Right renal cortex interstitium (tissue), 3 donors: ENCODE results near the gene KIAA0232. TPM values are rescaled to one million over a fixed set of nuclear protein-coding genes. Genes with fewer than 3 reads are reported as not detected.

Experiments used
- DNase-seq, 3 donors: peaks; one replicate each; pipeline ENCODE4 v3.0.0-alpha.2; 2013; ENCODE audit warnings: low read depth in 3 of 3, low spot score in 2 of 3
- polyA plus RNA-seq, 3 donors: library from polyadenylated mRNA; unstranded; fragments of 120-200 nt; gene quantifications; one replicate each; pipeline ENCODE4 v1.2.1, GENCODE V29; 2013; ENCODE audit not compliant: insufficient read length in 3 of 3

KIAA0232 gene, protein sequence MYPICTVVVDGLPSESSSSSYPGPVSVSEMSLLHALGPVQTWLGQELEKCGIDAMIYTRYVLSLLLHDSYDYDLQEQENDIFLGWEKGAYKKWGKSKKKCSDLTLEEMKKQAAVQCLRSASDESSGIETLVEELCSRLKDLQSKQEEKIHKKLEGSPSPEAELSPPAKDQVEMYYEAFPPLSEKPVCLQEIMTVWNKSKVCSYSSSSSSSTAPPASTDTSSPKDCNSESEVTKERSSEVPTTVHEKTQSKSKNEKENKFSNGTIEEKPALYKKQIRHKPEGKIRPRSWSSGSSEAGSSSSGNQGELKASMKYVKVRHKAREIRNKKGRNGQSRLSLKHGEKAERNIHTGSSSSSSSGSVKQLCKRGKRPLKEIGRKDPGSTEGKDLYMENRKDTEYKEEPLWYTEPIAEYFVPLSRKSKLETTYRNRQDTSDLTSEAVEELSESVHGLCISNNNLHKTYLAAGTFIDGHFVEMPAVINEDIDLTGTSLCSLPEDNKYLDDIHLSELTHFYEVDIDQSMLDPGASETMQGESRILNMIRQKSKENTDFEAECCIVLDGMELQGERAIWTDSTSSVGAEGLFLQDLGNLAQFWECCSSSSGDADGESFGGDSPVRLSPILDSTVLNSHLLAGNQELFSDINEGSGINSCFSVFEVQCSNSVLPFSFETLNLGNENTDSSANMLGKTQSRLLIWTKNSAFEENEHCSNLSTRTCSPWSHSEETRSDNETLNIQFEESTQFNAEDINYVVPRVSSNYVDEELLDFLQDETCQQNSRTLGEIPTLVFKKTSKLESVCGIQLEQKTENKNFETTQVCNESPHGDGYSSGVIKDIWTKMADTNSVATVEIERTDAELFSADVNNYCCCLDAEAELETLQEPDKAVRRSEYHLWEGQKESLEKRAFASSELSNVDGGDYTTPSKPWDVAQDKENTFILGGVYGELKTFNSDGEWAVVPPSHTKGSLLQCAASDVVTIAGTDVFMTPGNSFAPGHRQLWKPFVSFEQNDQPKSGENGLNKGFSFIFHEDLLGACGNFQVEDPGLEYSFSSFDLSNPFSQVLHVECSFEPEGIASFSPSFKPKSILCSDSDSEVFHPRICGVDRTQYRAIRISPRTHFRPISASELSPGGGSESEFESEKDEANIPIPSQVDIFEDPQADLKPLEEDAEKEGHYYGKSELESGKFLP (N-terminal part only)
- 10 to 100 TPM; 43.9 to 46.6 (median 45.8) TPM for polyA plus RNA-seq

DNA sequence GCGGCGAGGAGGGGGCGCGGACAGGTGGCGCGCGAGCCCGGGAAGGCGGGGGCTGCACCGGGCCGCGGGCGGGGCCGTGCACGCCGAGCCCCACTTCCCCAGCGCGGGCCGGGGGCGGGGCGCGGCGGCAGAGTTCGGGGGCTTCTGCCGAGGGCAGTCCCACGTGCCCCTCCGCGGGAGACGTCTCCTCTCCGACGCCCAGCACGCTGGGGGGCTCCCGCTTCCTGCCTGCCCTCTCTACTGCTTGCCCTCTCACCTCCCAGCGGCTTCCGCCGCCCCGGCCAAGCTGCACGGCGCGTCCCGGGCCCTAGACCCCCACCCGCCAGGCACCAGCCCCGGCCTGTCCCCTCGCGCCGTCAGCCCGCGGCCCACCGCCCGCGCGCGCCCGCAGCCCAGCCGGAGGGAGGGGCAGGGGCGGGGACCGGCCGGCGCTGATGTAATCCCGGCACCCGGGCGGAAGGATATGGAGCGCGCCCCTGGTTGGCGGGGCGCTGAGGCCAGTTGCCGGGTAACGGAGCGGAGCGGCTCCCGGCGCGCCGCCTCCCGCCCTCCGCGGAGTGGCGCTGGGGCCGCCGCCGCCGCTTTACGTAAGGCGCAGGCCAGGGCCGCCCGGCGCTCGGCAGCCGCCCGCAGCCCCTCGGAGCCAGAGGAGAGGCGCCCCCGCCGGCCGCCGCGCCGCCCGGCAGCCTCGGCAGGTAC is at the start of gene KIAA0232:
Gene KIAA0232, plus strand, starts transcription at position 581 of the 699 bp plus-strand sequence. CDS start 41,727 bp downstream, outside the sequence.
- DNase-seq: peak in 2 of 3 donors; percentile 85 to 88

DNA sequence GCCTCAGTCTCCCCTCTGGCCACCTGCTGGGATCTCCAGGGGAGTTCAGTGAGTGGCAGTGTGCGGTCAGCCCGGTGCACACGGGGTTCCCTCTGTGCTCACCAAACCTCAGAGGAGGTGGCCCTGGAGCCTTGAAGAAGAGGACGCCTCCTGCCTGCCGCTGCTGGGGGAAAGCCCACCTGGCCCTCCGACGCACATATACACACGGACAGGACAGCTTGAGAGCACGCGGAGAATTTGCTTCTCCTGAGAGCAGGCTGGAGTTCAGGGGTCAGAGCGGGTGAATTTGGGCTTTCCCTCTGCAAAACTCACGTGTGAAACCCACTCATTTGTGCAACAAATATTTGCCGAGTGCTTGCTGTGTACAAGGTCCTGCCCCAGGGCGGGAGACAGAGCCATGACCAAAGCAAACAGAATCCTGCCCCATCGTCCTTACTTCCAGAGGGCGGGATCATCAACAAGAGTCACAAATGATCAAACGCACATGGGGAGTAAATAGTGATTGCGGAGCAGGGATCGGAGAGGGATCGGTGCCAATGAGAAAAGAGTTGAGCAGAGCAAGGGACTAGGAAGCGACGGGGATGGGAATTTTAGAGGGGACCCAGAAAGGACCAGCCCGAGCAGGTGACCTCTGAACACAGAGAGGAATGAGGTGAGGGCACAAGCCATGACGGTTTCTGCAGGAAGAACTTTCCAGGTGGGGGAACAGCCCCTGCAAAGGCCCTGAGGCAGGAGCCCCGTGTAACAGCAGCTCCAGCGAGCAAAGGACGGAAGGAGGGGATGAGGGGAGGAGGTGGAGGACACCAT is 49.0 kb upstream of the KIAA0232 start:
- DNase-seq: no peak

DNA sequence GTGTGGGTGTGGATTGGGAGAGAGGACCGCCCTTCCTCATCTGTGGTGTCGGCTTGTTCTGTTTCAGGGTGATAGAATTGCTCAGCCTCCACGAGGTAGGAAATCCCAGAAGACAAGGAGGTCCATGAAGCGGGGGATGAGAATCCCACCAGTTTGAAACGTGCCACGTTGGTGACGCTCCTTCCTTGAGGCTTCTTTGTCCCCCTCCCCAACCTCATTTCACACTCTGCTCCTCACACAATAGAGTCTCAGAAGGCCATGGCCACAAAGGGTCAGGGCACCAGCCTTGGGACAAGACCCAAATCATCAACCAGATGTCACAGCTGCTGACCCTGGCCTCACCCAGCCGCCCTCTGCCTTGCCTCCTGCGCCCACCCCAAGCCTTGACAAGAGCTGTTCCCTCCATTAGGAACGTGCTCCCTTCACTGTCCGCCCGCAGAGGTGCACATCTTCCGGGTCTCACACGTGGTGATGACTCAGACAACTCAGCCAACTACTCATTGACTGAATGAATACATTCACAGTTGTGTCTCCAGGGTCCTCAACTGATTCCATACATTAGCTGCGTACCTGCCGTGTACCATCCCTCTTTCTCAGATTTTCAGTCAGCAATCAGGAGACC is 48.3 kb upstream of the KIAA0232 start:
- DNase-seq: no peak

DNA sequence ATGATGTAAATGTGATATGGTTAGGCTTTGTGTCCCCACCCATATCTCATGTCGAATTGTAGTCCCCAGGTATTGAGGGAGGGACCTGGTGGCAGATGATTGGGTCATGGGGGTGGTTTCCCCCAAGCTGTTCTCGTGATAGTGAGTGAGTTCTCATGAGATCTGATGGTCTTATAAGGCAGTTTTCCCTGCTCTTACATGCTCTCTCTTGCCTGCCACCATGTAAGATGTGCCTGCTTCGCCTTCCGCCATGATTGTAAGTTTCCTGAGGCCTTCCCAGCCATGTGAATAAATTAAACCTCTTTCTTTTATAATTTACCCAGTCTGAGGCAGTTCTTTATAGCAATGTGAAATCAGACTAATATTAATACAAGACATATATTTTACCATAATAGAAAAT is 42.6 kb upstream of the KIAA0232 start:
- no peak for DNase-seq

DNA sequence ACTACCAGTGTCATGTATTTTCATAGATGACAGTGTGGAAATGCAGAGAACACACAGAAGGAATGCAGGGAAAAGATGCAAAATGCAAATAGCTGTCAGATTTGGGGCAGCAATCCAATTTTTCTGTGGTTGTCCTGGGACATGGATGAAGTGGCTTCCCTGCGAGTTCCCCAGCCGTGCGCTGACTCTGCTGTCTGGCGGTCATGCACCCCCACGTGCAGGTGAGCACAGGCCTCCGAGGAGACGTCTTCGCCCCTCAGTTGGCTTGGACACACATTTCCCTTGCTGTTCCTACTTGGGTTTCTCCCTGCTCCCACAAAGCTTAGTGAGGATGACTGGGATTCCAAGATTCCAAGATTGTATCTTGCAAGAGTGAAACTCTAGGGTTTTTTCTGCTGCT is 42.2 kb upstream of the KIAA0232 start:
- no peak for DNase-seq

DNA sequence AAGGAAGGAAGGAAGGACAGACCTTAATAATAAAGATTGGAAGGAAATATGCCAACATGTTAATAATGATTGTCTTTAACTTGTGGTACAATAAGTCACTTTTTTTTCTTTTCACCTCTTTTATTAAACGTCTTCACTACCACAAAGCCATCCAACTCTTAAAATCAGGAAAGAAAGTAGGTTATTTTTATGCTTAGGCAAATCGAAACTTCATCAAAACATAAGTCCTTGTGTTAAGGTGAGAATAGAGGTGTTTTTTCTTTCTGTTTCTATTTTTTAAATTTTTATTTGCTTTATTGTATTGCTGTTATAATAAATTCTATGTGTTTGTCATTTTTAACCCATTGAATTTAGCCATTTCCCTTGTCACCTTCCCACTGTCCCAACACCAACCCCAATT is 40.0 kb upstream of the KIAA0232 start:
- no peak for DNase-seq

DNA sequence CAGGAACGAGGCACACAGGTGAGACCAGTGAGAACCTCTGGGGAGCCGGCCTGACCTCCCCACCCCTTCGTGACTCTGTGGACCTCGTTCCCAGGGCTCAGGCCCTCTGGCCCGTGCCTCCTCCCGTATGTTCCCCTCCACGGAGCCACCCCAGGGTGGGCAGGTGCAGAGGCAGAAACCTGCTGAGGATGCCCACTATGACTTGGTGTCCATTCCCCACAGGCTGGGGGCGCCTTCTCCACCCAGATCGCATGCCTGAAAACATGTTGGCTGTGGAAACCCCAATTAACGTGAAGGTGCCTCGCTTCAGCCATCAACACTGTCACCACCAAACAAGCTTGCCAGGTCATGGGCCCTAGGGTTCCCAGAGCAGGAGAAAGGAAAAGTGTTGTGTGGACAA is 39.5 kb upstream of the KIAA0232 start:
- DNase-seq: no peak

DNA sequence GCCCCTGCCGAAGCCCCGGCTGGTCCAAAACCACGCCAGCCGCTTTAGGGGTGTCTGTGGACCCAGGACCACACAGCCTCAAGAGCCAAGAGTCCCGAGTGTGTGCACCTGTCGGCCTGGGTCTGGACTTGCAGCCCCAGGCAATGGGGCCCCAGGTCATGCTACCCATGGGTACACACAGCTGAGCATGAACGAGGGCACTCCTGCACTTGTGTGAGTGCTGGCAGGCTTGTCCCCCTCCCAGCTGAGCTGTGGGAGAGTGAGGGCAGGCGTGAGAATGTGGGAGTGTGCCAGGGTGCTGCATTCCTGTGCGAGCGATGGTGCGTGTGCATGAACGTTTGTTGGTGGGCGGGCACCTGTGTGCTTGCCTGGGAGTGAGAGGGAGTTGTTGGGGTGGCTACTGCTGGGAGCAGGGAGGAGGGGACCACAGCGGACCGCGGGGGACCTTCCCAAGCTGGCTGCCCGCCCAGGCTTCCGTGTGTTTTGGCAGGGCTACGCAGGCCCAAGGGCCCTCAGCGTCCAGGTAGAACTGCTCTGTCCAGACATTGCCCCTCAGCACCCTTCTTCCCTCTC is 35.7 kb upstream of the KIAA0232 start:
- DNase-seq: peak; percentile 23 to 62 (median 49)

DNA sequence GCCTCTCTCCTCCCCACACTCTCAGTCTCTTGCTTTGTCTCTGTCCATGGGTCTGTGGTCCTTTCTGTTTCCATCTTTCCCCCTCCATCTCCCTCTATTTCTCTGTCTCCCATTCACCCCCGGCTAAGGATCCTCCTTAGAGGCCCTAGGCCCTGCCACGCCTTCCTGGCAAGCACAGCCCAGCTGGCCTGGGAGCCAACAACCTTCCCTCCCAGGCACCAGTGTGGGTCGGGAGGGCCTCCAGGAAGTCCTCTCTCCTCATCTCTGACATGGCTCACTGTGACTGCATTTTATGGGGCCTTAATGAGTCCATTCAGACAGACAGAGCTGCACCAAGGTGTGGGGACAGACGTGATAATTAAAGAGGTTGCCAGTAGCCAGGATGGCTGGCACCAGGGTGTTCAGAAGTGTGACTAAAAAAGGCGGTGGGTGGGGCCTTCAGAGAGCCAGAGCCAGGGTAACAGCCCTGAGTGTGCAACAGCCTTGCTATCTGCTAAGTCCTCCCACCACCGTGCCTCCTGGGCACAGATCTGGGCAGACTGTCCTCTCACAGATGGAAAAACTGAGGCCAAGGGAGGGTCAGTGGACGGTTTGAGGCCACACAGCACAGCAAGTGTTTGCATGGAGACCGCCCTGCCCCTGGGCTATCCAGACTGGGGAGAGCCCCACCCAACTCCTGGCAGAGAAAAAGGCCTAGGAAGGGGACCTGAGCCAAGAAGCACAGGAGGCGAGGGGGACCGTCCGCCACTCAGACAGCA is 35.1 kb upstream of the KIAA0232 start:
- DNase-seq: no peak

DNA sequence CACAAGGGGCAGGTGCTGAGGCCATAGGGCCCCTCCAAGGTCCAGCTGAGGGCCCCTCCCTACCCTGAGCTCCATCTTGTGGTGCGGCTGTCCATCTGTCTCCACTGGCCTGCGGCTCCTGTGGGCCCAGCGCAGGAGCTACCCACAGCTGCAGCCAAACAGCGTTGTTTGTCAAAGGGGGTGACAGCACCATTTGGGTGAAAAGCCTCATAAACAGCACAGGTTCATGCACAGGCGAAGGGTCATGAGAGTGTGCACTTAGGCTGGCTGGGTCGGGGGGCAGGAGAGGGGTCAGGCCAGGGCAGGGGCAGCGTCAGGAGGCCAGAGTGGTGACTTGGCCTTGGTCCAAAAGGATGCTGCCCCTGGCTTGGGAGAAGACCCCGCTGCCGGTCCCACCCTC is 34.2 kb upstream of the KIAA0232 start:
- DNase-seq: no peak

DNA sequence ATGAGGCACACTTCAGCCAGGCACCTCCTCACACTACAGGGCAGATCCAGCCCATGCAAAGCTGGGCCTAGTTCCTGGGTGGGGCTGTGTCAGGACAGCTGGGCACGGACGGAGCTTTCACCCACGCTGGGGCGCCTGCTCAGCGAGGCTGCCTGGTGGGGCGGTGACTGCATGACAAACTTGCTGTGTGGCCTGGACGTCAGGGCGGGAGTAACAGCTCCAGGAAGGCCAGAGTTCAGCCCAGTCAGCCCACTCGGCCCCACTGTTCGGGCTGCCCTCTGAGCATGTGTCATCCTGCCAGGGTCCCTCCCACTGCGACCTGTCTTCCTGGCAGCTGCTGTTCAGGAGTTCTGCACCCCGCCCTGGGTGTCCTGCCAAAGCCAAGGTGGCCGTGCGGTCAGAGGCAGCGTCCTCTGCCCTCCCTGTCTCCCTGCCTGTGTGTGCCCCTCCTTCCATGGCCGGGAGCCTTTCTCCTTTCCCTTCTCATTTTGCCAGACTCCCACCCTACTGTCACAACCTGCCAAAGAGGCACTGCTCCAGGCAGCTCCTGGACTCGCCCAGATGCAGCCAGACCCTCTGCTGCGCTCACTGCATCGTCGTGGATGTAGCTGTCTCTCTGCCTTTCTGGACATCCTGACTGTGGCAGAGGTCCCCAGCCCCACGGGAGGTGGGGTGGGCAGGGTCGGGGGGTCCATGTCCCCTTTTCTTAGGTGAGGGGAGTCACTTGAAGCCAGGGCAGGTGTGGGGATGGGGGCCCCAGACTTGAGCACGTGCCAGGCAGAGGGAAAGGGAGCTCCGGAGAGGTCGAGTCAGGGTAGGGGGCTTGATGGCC is 33.0 kb upstream of the KIAA0232 start:
- no peak for DNase-seq

DNA sequence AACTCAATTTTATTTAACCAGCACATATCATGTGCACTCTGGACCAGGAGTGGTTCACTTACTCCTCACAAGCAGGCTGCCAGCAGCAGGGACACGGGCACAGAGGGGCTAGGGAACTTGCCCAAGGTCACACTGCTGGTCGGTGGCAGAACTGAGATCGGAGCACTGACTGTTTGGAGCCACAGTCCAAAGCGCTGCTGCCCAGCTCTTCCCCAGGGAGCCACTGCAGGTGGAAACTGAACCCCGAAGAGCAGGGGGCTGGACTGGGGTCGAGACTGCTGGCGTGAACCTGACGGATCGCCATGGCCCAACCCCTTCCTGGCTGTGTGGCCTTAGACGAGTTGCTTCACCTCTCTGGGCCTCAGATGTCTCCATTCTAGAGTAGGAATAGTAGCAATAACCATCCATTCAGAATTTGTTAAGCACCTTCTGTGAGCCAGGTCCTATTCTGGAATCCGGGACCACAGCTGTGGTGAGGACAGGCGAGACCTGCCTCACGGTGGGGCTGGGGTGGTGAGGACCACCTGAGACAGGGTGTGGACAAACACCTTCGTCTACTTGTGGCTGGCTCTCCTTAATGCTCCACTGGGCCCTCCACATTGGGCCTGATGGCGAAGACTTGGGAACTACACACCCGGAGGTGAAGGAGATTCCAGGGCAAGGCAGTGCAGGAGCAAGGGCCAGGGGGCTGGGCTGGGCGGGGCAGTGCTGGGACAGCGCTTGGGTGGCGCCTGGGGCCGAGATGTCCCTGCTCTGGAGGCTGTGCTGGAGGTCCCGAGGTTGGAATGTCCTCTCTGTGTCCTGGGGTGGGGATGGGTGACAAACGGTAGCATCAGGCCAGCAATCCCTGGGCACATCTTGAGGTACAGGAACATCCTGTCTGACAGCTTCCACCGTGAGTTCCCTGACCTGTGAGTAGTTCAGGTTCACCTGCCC is 32.0 kb upstream of the KIAA0232 start:
- no peak for DNase-seq

DNA sequence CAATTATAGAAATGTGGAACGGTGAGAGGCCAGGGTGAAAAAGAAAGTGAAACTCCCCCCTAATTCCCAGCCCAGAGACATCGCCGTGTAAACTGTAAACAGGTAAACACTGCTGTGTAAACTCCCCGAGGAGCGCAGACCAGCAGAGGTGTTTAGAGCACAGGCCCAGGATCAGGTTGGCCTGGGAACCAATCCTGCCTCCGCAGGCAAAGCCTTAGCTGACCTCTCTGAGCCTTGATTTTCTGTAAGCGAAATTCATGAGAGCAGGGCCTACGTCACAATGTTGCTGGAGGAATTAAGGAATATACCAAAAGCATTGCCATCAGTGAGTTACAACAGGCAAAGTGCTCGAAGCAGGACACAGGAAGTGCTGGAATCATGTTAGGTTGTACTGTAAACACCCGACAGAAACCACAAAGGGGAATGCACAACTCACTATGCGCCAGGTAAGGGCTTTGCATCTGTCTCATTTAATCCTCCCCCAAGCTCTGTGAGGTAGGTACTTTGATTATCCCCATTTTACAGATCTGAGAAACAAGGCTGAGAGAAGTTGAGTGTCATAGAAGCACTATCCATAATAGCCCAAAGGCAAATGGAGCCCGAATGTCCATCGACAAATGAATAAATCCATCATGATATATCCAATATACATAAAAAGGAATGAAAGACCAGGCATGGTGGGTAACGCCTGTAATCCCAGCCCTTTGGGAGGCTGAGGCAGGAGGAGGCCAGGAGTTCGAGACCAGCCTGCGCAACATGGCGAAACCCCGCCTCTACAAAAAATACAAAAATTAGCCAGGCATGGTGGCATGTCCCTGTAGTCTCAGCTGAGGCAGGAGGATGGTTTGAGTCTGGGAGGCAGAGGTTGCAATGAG is 30.7 kb upstream of the KIAA0232 start:
- no peak for DNase-seq

DNA sequence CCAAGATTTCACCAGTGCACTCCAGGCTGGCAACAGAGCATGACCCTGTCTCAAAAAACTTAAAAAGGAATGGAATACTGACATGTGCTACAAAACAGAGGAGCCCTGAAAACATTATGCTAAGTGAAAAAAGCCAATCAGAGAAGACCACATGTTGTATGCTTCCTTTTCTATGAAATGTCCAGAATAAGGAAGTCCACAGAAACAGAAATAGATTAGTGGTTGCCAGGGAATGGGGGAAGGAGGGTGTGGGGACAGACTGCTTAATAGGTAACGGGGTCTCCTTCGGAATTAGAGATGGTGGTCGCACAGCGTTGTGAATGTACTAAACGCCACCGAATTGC is 30.1 kb upstream of the KIAA0232 start:
- DNase-seq: no peak

DNA sequence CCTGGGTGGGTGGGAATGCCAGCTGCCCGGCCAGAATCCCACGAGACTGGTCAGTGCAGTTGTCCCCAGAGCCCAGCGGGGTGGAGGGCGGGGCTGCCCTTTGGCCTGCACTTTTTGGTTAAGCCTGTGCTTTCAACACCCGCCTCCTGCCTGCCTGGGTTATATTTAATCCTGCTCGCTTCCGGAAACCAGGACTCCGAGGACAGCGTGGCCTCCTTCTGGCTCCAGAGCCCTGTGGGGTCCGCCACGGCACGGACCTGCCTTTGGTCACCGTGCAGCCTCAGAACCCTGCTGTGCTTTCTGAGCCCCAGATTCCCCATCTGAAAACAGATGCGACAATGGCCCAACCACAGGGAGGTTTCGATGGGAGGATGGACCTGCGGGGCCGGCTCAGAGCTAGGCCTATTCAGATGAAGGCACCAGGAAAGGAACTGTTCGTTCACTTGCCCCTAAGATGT is 29.4 kb upstream of the KIAA0232 start:
- no peak for DNase-seq
